Measurements from ENCODE around the gene MUSK.

Gene MUSK

GRCh38 chr9:110626101-110626829 lies 42.3 kb upstream of the MUSK start:
- Histone ChIP-seq H3K4me2 (ENCODE audit: low read length) (no peak overlapping the region), H3K4me1 (no peaks in the 10 kb centered on the region), H3K36me3 (ENCODE audit: control insufficient read depth, insufficient read depth, low read length) (no peaks in the 10 kb centered on the region), H2AFZ (no peak overlapping the region), H3K79me2 (no peaks in the 10 kb centered on the region), H3K4me3 (ENCODE audit: low read depth, low read length) (no peak overlapping the region), H3K9me3 (ENCODE audit: control insufficient read depth, low read length) (no peaks in the 10 kb centered on the region), H3K27me3 (ENCODE audit: control insufficient read depth, insufficient read depth, low read length) (no peaks in the 10 kb centered on the region), H3K27ac (no peak overlapping the region), H3K9ac (no peak overlapping the region)
- TF ChIP-seq CTCF (IDR thresholded peaks at IDR 0.05) = no peak

- Histone ChIP-seq H3K79me2 (no peaks in the 10 kb centered on the region), H3K9ac (no peak overlapping the region), H3K27ac (no peak overlapping the region), H3K27me3 (ENCODE audit: control insufficient read depth, insufficient read depth, low read length) (no peaks in the 10 kb centered on the region), H2AFZ (no peak overlapping the region), H3K36me3 (ENCODE audit: control insufficient read depth, insufficient read depth, low read length) (no peaks in the 10 kb centered on the region), H3K4me1 (no peaks in the 10 kb centered on the region), H3K9me3 (ENCODE audit: control insufficient read depth, low read length) (no peaks in the 10 kb centered on the region), H3K4me2 (ENCODE audit: low read length) (no peak overlapping the region), H3K4me3 (ENCODE audit: low read depth, low read length) (no peak overlapping the region)
- no peak for TF ChIP-seq CTCF (IDR thresholded peaks at IDR 0.05)
These were observed 33.0 kb upstream of the MUSK start for GRCh38 chr9:110635589-110635988.

GRCh38 chr9:110638381-110638954 lies 30.1 kb upstream of the MUSK start:
- Histone ChIP-seq H3K9ac (no peak overlapping the region), H3K4me3 (ENCODE audit: low read depth, low read length) (no peak overlapping the region), H3K36me3 (ENCODE audit: control insufficient read depth, insufficient read depth, low read length) (no peaks in the 10 kb centered on the region), H3K4me1 (no peaks in the 10 kb centered on the region), H3K27me3 (ENCODE audit: control insufficient read depth, insufficient read depth, low read length) (no peaks in the 10 kb centered on the region), H3K9me3 (ENCODE audit: control insufficient read depth, low read length) (no peaks in the 10 kb centered on the region), H2AFZ (no peak overlapping the region), H3K27ac (no peak overlapping the region), H3K4me2 (ENCODE audit: low read length) (no peak overlapping the region), H3K79me2 (no peaks in the 10 kb centered on the region)
- TF ChIP-seq CTCF (IDR thresholded peaks at IDR 0.05) = no peak

- H3K4me1 ChIP-seq = no peaks in the 10 kb centered on the region
- H3K4me3 ChIP-seq (ENCODE audit: low read depth, low read length) = no peak overlapping the region
- no peak overlapping the region for H3K27ac ChIP-seq
- TF ChIP-seq CTCF (IDR thresholded peaks at IDR 0.05) = no peak
- H2AFZ ChIP-seq = no peak overlapping the region
- no peak overlapping the region for H3K4me2 ChIP-seq (ENCODE audit: low read length)
- H3K9ac ChIP-seq = no peak overlapping the region
- H3K9me3 ChIP-seq (ENCODE audit: control insufficient read depth, low read length) = no peaks in the 10 kb centered on the region
- no peaks in the 10 kb centered on the region for H3K36me3 ChIP-seq (ENCODE audit: control insufficient read depth, insufficient read depth, low read length)
- H3K79me2 ChIP-seq = no peaks in the 10 kb centered on the region
- H3K27me3 ChIP-seq (ENCODE audit: control insufficient read depth, insufficient read depth, low read length) = no peaks in the 10 kb centered on the region
These were observed 27.9 kb upstream of the MUSK start for GRCh38 chr9:110640736-110641135.

- H3K27me3 ChIP-seq (ENCODE audit: control insufficient read depth, insufficient read depth, low read length) = no peaks in the 10 kb centered on the region
- no peak overlapping the region for H3K4me2 ChIP-seq (ENCODE audit: low read length)
- H3K4me3 ChIP-seq (ENCODE audit: low read depth, low read length) = no peak overlapping the region
- H3K4me1 ChIP-seq = no peaks in the 10 kb centered on the region
- no peak overlapping the region for H3K9ac ChIP-seq
- TF ChIP-seq CTCF (IDR thresholded peaks at IDR 0.05) = no peak
- no peaks in the 10 kb centered on the region for H3K9me3 ChIP-seq (ENCODE audit: control insufficient read depth, low read length)
- no peaks in the 10 kb centered on the region for H3K36me3 ChIP-seq (ENCODE audit: control insufficient read depth, insufficient read depth, low read length)
- H2AFZ ChIP-seq = no peak overlapping the region
- no peaks in the 10 kb centered on the region for H3K79me2 ChIP-seq
- H3K27ac ChIP-seq = no peak overlapping the region
These were observed 27.3 kb upstream of the MUSK start for GRCh38 chr9:110641293-110641692.

All from parathyroid adenoma (tissue), 2 donors.